HG03460 (cell line): Measurements from ENCODE around the gene JAKMIP3.

Source experiments
- ATAC-seq: cut with Tn5 transposase; IDR thresholded peaks from one replicate; pipeline ENCODE4 v1.9.1; 2021; ENCODE audit not compliant: unreplicated experiment

Gene JAKMIP3

DNA sequence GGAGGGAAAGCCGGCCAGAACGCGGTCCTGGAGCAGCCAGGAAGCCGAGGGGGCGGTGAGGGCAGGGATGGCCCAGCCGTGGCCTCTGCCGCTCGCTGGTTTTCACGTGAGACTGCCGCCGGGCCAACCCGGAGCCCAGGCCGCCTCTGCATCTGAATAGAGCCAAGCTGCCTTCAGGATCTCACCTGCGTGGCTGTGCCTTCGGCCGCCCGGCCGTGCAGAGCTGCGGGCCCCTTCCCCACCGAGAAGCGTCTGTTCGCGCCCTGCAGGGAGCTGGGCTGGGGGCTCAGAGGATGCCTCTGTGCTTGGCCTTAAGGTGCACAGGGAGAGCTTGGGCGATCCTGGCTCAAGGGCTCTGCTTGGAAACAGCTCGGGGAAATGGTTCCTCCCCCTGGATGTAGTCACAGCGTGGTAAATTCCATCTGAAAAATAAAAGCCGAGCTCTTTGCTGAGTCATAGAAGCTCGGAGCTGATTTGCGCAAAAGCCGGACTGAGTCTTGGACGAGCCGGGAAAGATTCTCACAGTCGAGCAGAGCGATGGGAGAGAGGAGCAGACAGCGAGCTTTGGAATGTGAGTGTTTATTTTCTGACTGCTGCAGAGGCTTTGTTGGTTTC is at the start of gene JAKMIP3:
TSS of gene JAKMIP3 (plus strand) at position 456 of the 615 bp plus-strand sequence. CDS start 38,863 bp downstream, outside the sequence.
- ATAC-seq: no peak

DNA sequence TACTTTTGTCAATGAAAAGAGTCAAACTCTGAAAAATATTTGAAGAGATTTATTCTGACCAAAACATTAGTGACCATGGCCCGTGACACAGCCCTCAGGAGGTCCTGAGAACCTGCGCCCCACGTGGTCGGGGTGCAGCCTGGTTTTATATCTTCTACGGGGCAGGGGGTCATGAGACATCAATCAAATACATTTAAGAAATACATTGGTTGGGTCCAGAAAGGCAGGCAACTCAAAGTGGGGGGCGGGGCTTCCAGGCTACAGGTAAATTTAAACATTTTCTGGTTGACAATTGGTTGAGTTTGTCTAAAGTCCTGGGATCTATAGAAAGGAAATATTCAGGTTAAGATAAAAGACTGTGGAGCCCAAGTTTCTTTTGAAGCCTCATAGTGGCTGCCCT is 49.2 kb upstream of the JAKMIP3 start:
- ATAC-seq: no peak

DNA sequence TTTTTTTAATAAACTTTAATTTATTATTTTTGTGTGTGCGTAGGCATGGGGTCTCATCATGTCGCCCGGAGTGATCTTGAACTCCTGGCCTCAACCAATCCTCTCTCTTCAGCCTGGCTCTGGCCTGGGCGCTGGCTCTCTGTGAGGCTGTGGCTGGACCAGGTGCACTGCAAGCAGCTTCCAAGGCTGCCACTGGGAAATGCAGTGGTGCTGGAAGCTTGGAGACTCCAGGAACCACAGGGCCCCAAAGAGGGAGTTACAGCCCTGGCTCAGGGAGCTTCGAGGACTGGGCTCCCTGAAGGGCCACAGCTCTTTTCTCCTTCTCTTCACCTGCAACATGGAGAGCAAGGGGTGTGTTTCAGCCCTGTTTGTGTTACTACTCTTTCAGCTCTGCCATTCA is 47.3 kb upstream of the JAKMIP3 start:
- no peak for ATAC-seq

DNA sequence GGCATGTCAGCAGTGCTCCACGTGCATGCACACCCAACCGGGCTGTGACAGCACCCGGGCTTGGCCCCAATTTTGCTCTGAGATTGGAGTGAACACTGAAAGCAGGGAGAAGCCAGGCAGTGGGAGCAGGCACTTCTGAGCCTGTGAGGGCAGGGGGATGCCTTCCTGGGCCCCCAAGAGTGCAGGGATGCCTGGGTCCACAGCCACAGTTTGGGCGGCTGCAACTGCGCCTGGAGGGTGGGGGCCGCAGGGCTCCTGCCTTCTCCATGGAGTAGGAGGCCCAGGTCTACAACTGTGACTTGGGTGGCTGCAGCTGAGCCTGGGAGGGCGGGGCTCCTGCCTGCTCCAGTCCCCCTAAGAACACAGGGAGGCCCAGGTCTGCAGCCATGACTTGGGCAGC is 46.4 kb upstream of the JAKMIP3 start:
- no peak for ATAC-seq

DNA sequence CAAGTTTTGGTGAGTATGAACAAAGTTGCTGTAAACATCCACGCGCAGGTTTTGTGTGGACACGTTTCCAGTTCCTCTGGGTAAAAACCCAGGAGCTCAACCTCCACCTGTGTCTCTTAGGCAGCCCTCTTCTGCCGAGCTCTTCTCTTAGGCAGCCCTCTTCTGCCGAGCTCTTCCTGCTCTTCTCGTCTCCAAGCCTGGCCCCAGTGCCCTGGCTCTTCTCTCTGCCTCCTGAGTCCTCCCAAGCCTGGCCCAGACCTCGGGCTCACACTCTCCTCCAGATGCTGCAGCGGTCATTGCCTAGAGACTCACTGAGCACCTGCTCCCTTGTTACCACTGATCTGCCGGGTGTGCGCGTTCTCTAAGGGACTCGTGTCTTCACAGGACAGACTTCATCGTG is 45.3 kb upstream of the JAKMIP3 start:
- ATAC-seq: no peak

DNA sequence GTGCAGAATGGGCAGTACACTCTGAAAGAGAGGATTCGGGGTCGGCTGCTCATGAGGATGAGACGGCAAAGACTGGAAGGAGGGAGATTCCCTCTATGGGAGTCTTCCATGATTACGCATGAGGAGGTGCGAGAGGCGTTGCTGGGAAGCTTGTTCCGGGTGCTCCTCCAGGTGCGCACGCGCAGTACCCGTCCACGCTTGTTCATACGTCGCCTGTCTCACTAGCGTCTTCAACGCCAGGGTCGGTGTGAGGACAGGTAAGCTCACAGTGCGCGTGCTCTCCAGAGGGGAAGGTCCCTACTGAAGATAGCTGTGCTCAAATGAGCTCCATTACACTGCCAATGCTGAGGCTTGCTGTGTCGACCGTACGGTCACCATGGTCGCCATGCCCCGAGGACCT is 44.7 kb upstream of the JAKMIP3 start:
- no peak for ATAC-seq

DNA sequence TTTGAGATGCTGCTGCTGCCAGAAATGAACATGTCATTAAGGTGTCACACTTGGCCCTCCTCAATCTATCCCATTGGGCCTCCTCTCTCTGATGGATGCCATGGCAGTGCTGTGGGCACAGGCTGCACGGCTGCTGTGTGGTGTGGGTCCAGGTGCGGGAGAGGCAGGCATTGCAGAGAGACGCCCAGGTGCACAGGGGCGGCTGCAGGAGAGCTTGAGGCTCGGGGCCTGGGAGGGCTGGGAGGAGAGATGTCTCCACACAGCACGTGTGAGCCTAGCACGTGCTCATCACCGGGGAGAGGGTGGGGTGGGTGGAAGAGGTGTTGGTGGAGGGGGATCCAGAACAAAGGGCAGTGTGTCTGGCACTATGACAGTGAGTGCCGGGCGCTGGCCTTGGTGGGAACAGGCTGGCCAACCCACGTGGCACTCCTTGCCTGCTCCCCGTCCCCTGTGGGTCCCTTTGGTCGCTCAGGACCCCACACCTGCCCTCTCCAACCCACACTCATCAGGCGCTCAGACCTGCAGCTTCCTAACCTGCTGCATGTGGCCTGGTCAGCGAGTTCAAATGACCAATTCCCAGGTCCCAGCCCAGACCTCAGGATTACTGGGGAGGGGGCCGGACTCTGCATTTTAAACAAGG is 44.1 kb upstream of the JAKMIP3 start:
- ATAC-seq: no peak

DNA sequence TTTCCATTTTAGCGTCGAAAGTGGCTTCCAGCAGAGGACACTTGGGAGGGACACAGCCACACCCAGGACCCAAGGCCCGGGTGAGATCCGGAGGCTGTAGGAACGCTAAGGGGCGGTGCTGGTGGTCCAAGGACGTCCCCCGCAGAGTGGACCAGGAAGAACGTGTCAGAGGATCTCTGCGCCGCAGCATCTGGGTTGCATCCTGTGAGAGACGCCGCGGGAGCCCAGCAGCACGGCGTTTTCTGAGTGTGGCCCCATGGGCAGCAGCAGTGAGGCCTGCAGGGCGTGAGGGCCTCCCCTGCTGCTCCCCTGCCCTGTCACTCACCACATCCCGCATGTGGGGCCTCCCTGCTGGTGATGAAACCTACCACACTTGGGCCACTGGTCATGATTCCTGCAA is 43.5 kb upstream of the JAKMIP3 start:
- ATAC-seq: no peak

DNA sequence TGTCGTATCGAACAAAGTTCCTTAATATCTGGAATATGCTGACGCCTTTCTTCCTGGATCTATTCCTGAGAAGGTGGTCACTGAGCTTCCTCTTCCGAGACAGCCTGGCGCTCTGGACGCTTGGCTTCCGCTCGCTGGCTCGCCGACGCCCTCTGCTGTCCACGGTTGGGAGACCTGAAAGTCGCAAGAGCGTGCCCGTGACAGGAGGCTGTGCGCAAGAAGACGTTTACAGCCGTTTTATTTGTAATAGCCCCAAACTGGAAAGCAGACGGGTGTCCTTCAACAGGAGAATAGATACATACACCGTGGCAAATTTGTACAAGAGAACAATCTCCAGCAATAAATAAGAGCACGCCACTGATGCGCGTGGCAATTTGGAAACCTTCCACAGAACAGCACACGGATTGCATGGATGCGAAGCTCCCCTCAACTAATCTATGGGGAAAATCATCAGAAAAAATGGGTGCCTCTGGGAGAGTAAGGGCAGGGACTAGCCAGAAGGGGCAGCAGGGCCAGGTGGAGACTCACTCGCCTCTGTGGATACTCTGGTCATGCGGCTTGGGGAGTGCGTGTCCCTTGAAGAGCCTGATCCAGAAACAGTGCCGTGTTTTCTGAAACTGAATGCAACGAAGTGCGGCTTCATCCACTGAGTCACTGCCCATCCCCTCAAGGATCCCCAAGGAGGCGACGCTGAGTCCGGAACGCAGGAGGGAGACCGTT is 42.5 kb upstream of the JAKMIP3 start:
- ATAC-seq: peak; percentile 68

DNA sequence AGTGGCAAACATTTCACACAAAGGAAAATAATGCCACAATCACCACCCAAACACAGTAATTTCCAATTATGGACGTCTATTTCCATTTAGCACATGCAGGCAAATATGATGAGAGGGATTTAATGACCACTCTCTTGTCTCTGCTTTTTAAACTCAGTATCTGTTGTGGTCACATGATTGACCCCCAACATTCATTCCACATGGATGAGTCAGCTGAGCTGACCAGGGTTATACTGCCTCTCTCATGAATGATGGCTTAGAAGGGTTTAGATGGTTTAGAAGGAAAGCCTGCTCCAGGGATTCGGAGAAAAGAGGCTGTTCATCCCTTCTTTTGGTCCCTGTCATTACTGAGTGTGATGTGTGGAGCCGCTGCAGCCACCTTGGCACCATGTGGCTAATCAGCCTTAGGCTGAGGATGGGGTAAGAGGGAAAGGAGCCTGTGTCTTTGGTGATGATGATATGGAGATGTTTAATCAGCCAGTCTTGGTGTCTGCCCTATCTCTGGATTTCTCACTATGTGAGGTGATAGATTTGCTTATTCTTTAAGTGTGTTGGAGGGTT is 38.2 kb upstream of the JAKMIP3 start:
- ATAC-seq: no peak

DNA sequence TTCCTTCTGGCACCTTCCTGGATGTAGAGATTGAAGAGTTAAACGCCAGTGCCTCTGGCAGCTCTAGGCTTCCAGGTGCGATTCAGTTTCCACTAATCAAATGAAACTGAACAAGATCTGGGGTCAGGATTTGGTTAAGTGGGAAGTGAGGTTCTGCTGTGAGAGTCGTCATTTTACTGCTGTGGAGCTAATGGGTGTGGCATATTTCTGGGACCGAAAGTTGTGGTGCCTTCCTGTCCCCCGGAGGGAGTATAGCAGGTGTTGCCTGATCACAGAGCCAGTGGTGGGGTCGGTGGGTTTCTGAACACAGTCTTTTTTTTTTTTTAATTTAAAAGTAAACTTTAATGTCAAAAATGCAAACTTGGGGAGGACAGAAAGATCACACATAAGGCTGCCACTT is 37.0 kb upstream of the JAKMIP3 start:
- ATAC-seq: no peak

DNA sequence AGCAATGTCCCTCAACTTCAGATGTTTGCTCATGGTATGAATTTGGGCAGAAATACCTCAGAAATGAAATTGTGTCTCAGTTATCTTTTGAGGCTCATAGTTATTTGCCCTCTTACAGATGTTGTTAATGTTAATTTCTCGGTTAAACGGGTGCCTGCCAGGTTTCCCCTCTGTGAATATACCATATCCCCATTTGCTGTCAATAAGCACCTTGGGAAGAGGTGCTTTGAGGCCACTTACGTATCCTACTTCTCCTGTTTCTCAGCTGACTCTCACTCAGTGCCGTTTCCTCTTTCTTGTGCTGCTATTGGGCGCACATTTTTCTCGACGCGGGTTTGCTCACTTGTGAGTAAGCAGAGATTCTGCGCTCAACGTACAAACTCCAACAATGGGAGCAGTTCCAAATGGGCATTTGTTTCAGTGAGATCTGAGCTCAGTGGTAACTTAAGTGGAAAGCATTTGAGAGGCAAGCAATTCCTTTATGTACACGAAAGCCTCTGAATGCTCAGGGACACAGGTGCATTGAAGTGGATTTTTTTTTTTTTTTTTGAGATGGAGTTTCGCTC is 34.8 kb upstream of the JAKMIP3 start:
- ATAC-seq: no peak

DNA sequence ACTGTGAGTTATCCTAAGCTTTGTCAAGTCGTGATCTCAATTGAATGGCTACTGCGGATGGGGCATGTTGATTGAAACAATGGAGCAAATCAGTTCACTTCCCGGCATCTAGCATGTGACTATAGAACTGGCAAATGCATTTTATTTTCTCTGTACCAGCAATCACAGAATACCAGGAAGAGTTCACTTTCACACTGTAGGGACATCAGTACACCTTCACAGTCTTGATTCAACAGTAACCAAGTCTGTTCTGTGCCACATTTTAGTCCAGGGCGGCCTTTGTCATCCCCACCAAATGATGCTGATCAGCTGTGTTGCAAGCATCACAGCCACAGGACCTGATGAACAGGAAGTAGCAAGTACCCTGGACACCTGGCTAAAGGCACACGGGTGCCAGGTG is 32.1 kb upstream of the JAKMIP3 start:
- no peak for ATAC-seq

DNA sequence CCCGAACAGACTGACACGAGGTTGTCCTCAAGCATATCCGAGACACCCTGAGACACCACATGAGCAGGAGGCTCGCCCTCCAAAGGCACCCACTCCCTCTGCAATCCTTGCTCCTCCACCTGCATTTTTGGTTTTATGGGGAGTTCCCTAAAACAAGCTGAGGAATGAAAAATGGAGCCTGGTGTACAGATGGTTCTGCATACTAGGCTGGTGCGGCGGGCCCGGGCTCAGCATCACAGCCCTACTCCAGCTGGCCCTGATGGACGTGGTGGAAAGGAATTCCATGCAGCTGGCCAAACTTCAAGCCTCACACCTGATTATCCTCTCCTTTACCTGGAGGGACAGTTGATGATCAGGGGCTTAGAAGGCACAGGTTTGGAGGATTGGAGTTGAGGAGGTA is 30.3 kb upstream of the JAKMIP3 start:
- no peak for ATAC-seq

DNA sequence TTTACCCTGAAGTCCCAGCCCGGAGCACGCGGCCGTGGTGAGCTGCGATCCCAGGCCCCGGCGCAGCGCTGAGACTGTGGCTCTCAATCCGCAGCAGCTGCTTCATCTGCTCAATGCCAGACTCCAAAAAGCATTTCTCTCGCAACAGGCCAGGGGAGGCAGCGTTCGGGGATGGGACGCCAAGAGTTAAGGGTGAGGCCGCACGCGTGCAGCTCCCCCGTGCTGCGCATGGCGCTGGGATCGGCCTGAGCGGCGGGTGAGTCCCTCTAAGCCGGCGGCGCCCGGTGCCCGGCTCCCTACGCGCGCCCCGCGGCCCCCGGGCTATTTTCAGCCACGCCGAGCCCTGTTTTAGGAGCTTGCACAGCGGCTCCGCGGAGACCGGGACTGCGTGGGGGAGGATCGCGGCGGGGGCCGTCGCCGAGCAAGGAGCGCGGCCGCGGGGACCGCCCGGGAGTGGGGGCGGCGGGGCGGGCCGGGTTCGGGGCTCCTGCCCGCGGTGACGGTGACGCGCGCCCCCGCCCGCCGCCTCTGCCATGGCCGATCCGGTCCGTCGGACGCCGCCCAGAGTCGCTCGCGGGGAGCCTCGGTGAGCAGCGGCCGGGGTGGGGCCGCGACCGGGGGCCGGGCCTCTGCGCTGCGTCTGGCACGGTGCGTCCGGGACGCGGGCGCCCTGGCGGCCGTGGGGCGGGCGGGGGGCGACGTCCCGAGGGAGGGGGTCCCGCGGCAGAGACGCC is 29.4 kb upstream of the JAKMIP3 start:
- no peak for ATAC-seq

DNA sequence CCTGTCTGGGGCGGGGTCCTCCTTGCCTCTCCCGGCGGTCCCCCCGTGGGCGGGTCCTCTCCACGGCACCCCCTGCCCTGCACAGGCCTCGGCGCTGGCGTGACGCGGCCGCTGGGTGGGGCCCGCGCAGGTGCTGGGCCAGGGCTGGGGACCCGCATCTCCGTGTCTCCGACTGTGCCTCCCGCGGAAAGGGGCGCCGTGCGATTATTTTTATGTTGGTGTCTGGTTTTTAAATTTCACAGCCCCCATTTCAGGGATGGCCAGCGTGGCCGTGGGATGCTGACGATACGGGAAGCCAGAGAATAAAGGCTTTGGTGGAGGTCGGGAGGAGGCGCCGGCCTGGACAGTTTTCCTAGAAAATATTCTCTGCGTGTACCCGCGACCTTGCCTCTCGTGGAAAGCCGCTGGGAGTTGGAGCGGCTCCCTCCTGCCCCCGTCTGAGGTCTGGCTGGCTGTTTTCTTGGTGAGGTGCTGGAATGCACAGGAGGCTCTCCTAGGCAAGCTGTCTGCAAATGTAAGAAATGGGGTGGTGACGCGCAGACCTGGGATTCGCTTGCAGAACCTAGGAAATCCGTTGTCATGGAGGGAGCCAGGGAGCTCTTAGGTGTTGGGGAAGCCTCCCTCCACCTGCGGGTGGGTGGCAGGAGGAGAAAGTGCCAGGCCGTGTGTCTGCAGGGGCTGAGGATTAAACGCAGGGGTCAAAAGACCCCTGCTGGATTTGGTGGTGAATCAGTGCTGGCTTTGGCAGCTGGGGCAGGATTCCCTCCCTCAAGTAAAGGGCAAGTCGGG is 28.7 kb upstream of the JAKMIP3 start:
- no peak for ATAC-seq

DNA sequence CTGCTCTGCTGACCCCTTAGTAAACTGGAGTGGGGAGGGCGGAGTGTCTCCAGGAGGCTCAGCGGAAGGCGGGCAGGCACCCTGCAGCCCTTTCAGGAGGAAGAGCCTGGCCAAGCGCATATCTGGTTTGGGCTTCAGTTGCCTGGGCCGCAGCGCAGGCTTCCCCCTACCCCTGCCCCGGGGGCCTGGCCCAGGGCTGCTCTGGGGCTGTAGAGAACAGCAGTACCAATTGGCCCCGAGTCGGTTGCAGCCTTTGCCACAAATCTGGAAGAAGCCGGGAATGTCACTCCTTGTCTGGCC is 28.1 kb upstream of the JAKMIP3 start:
- ATAC-seq: no peak

DNA sequence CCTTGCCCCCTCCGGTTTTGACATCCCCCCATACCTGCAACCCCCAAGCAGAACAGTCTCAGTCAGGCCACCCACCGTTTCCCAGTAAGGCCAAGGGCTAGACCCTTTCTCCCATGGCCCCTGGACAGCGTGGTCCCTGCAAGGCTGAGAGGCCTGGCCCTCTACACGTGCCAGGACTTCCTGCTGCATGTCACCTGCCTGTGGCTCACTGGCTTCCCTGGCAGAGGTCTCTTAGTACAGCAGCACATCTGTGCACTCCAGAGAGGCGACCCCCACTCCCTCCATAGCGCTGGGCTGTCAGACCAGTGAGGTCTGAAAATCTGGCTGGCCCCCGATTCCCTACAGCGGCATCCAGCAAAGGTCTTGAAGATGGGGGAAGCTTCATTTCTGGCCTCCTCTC is 26.4 kb upstream of the JAKMIP3 start:
- no peak for ATAC-seq

DNA sequence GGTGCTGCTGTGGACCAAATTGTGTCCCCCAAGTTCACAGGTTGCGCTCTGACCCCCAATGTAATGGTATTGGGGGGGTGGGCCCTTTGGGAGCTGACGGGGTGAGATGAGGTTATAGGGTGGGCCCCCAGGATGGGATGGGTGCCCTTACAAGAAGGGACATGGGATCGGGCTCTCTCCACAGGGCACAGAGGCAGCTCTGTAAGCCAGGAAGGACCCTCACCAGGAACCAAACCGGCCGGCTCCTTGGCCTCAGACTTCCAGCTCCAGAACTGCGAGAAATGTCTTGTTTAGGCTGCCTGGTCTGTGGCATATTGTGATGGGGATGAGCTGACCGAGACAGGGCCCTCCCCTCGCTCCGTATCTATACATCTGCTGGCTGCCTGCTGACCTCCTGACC is 25.7 kb upstream of the JAKMIP3 start:
- no peak for ATAC-seq

DNA sequence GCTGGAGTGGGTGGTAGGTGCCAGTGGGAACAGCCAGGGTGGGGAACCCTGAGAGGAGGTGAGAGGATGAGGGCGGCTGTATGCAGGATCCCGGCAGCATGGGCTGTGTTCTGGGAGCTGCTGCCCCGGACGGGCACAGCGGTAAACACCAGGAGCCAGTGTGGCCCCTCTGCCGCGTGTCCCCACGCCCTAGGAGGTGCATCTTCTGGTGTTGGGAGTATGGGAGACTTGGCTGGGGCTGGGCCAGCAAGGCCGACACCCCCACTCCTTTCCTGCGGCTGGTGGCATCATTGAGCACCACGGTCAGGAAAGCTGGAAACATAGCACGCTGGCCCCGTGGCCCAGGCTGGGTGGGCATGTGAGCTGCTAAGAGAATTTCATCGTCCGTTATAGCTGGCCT is 24.4 kb upstream of the JAKMIP3 start:
- no peak for ATAC-seq
